Mucosa of rectum (tissue), 2 donors: ENCODE results near the gene CYP8B1.

Experiments
- H3K27ac ChIP-seq, 2 donors: one replicate each; pipeline ENCODE4 v1.7.0; 2013; ENCODE audit warnings: inconsistent platforms in 2 of 2, low read depth in 2 of 2, low read length in 2 of 2
- H3K27me3 ChIP-seq, 2 donors: one replicate each; pipeline ENCODE4 v1.7.0; 2013; ENCODE audit warnings: low read length in 2 of 2; ENCODE audit not compliant: control insufficient read depth in 2 of 2, insufficient read depth in 2 of 2
- H3K36me3 ChIP-seq, 2 donors: one replicate each; pipeline ENCODE4 v1.7.0; 2013; ENCODE audit warnings: low read length in 2 of 2; ENCODE audit not compliant: control insufficient read depth in 2 of 2, insufficient read depth in 2 of 2
- H3K4me1 ChIP-seq, 2 donors: one replicate each; pipeline ENCODE4 v1.7.0; 2013; ENCODE audit warnings: low read length in 2 of 2, mild to moderate bottlenecking in 1 of 2; ENCODE audit not compliant: control insufficient read depth in 2 of 2, insufficient read depth in 2 of 2
- H3K4me3 ChIP-seq, 2 donors: one replicate each; pipeline ENCODE4 v1.7.0; 2013; ENCODE audit warnings: low read length in 2 of 2
- H3K9ac ChIP-seq, 2 donors: one replicate each; pipeline ENCODE4 v1.7.0; 2013; ENCODE audit warnings: low read length in 2 of 2, low read depth in 1 of 2, mild to moderate bottlenecking in 1 of 2
- H3K9me3 ChIP-seq, 2 donors: one replicate each; pipeline ENCODE4 v1.7.0; 2013; ENCODE audit warnings: low read length in 2 of 2; ENCODE audit not compliant: control insufficient read depth in 2 of 2
- donor health status: healthy.
- donor health status: Normal muscosa, but diverticular disease.

Gene CYP8B1

GRCh38 chr3:42853739-42854302 is 21.9 kb downstream of the CYP8B1 start:
- Histone ChIP-seq H3K36me3 (no peaks in the 10 kb centered on the region), H3K4me1 (no peaks in the 10 kb centered on the region), H3K27me3 (no peaks in the 10 kb centered on the region), H3K9me3 (no peaks in the 10 kb centered on the region), H3K4me3 (no peak overlapping the region), H3K27ac (no peak overlapping the region), H3K9ac (no peak overlapping the region)

GRCh38 chr3:42853056-42853455 is 22.6 kb downstream of the CYP8B1 start:
- Histone ChIP-seq H3K36me3 (no peaks in the 10 kb centered on the region), H3K4me3 (no peak overlapping the region), H3K27ac (no peak overlapping the region), H3K9ac (no peak overlapping the region), H3K27me3 (no peaks in the 10 kb centered on the region), H3K4me1 (no peaks in the 10 kb centered on the region), H3K9me3 (no peaks in the 10 kb centered on the region)

GRCh38 chr3:42852441-42852840 is 23.2 kb downstream of the CYP8B1 start:
- Histone ChIP-seq H3K9me3 (no peaks in the 10 kb centered on the region), H3K27me3 (no peaks in the 10 kb centered on the region), H3K9ac (no peak overlapping the region), H3K36me3 (no peaks in the 10 kb centered on the region), H3K4me3 (no peak overlapping the region), H3K27ac (no peak overlapping the region), H3K4me1 (no peaks in the 10 kb centered on the region)

- Histone ChIP-seq H3K27me3 (no peaks in the 10 kb centered on the region), H3K4me3 (no peak overlapping the region), H3K4me1 (no peaks in the 10 kb centered on the region), H3K9me3 (no peaks in the 10 kb centered on the region), H3K9ac (no peak overlapping the region), H3K36me3 (no peaks in the 10 kb centered on the region), H3K27ac (no peak overlapping the region)
Measured at GRCh38 chr3:42851228-42851834, 24.3 kb downstream of the CYP8B1 start.

- Histone ChIP-seq H3K4me3 (no peak overlapping the region), H3K9ac (no peak overlapping the region), H3K27ac (no peak overlapping the region), H3K9me3 (no peaks in the 10 kb centered on the region), H3K27me3 (no peaks in the 10 kb centered on the region), H3K36me3 (no peaks in the 10 kb centered on the region), H3K4me1 (no peaks in the 10 kb centered on the region)
Measured at GRCh38 chr3:42850263-42850662, 25.4 kb downstream of the CYP8B1 start.

GRCh38 chr3:42849017-42849416 is 26.7 kb downstream of the CYP8B1 start:
- Histone ChIP-seq H3K4me1 (no peaks in the 10 kb centered on the region), H3K9ac (no peak overlapping the region), H3K4me3 (no peak overlapping the region), H3K9me3 (no peaks in the 10 kb centered on the region), H3K27me3 (no peaks in the 10 kb centered on the region), H3K36me3 (no peaks in the 10 kb centered on the region), H3K27ac (no peak overlapping the region)

- no peak overlapping the region for H3K4me3 ChIP-seq
- no peaks in the 10 kb centered on the region for H3K9me3 ChIP-seq
- H3K36me3 ChIP-seq: no peaks in the 10 kb centered on the region
- H3K9ac ChIP-seq: no peak overlapping the region
- H3K27ac ChIP-seq: peak overlapping the region in 1 of 2 donors; percentile 52
- H3K4me1 ChIP-seq: peaks cover 3 to 4% of the 10 kb centered on the region in 2 donors
- no peaks in the 10 kb centered on the region for H3K27me3 ChIP-seq
Measured at GRCh38 chr3:42847731-42848130, 27.9 kb downstream of the CYP8B1 start.

GRCh38 chr3:42846685-42847522 is 28.8 kb downstream of the CYP8B1 start:
- Histone ChIP-seq H3K9me3 (no peaks in the 10 kb centered on the region), H3K36me3 (no peaks in the 10 kb centered on the region), H3K4me1 (peaks cover 3 to 4% of the 10 kb centered on the region in 2 donors), H3K27me3 (no peaks in the 10 kb centered on the region), H3K9ac (no peak overlapping the region), H3K4me3 (no peak overlapping the region), H3K27ac (peak overlapping the region; percentile 52 to 53)

GRCh38 chr3:42844815-42845214 is 30.9 kb downstream of the CYP8B1 start:
- H3K4me3 ChIP-seq: no peak overlapping the region
- peaks cover 3 to 4% of the 10 kb centered on the region in 2 donors for H3K4me1 ChIP-seq
- H3K36me3 ChIP-seq: no peaks in the 10 kb centered on the region
- no peaks in the 10 kb centered on the region for H3K9me3 ChIP-seq
- no peak overlapping the region for H3K9ac ChIP-seq
- H3K27ac ChIP-seq: peak overlapping the region; percentile 46 to 58
- no peaks in the 10 kb centered on the region for H3K27me3 ChIP-seq

- no peak overlapping the region for H3K4me3 ChIP-seq
- H3K27me3 ChIP-seq: no peaks in the 10 kb centered on the region
- peak overlapping the region; percentile 46 to 58 for H3K27ac ChIP-seq
- no peaks in the 10 kb centered on the region for H3K9me3 ChIP-seq
- H3K9ac ChIP-seq: no peak overlapping the region
- peaks cover 3 to 4% of the 10 kb centered on the region in 2 donors for H3K4me1 ChIP-seq
- H3K36me3 ChIP-seq: no peaks in the 10 kb centered on the region
Measured at GRCh38 chr3:42844412-42844713, 31.3 kb downstream of the CYP8B1 start.
